ENCODE results near the gene CSPG5.
A peak's percentile ranks its signal among the peaks of the same experiment; 100 is the strongest.

Gene CSPG5

GRCh38 chr3:47586746-47587145 lies 8.1 kb upstream of the CSPG5 start:
- no peak for DNase-seq

GRCh38 chr3:47583320-47584075 lies 4.8 kb upstream of the CSPG5 start:
- no peak for DNase-seq

GRCh38 chr3:47581835-47582234 lies 3.2 kb upstream of the CSPG5 start:
- DNase-seq, result no peak

GRCh38 chr3:47581422-47581821 lies 2.8 kb upstream of the CSPG5 start:
- DNase-seq, result no peak

GRCh38 chr3:47580481-47580880 lies 1.8 kb upstream of the CSPG5 start:
- DNase-seq, result no peak

- no peak for DNase-seq
Observed at GRCh38 chr3:47579875-47580274, 1.2 kb upstream of the CSPG5 start.

GRCh38 chr3:47578119-47578632 lies 489 bp downstream of the CSPG5 start:
- DNase-seq, result peak; percentile 39

GRCh38 chr3:47577583-47578118 lies 1.0 kb downstream of the CSPG5 start:
- no peak for DNase-seq

- no peak for DNase-seq
Observed at GRCh38 chr3:47573190-47574172, 5.2 kb downstream of the CSPG5 start.

GRCh38 chr3:47571391-47572175 lies 7.1 kb downstream of the CSPG5 start:
- no peak for DNase-seq

GRCh38 chr3:47568901-47569300 lies 9.8 kb downstream of the CSPG5 start:
- no peak for DNase-seq

- no peak for DNase-seq
Observed at GRCh38 chr3:47567149-47567548, 11.5 kb downstream of the CSPG5 start.

GRCh38 chr3:47566667-47567066 lies 12.0 kb downstream of the CSPG5 start:
- DNase-seq, result no peak

- no peak for DNase-seq
Observed at GRCh38 chr3:47565734-47566550, 12.7 kb downstream of the CSPG5 start.

GRCh38 chr3:47556351-47556750 lies 22.3 kb downstream of the CSPG5 start:
- DNase-seq, result no peak

GRCh38 chr3:47554335-47554734 lies 24.3 kb downstream of the CSPG5 start:
- no peak for DNase-seq

- no peak for DNase-seq
Observed at GRCh38 chr3:47553407-47553806, 25.3 kb downstream of the CSPG5 start.

- no peak for DNase-seq
Observed at GRCh38 chr3:47542471-47543173, 36.0 kb downstream of the CSPG5 start.

GRCh38 chr3:47541583-47542108 lies 37.0 kb downstream of the CSPG5 start:
- DNase-seq, result no peak

GRCh38 chr3:47540281-47540680 lies 38.4 kb downstream of the CSPG5 start:
- DNase-seq, result no peak

- DNase-seq, result no peak
Observed at GRCh38 chr3:47536967-47537366, 41.7 kb downstream of the CSPG5 start.

All from activated naive CD4-positive, alpha-beta T cell treated with anti-CD3 and anti-CD28 coated beads, Interleukin-2, amount 50 U/mL, for 16 hours (primary cell).